NCI-H2081 (cell line): ENCODE measurements around the gene LASP1NB.
"Not testable (repeated sequence)": the region's sequence is repeated elsewhere in the genome, so short reads cannot be mapped to it uniquely, and the experiment has no call there.

Source experiments
- DNase-seq, 2 experiments: peaks; one replicate each; lab custom pipeline; 2025; lab: John Stamatoyannopoulos, UW

Gene LASP1NB

GRCh38 chr17:38897176-38897575 lies 28.2 kb upstream of the LASP1NB start:
- no peak for DNase-seq

- DNase-seq: peak; percentile 11 to 48
These were observed 27.6 kb upstream of the LASP1NB start for GRCh38 chr17:38897671-38898290.

- DNase-seq: no peak
These were observed 27.1 kb upstream of the LASP1NB start for GRCh38 chr17:38898291-38898679.

GRCh38 chr17:38898812-38899348 lies 26.5 kb upstream of the LASP1NB start:
- no peak for DNase-seq

- no peak for DNase-seq
These were observed 26.0 kb upstream of the LASP1NB start for GRCh38 chr17:38899421-38899820.

GRCh38 chr17:38900978-38901656 lies 24.3 kb upstream of the LASP1NB start:
- DNase-seq: peak in 1 of 2 experiments; percentile 7

GRCh38 chr17:38903404-38903803 lies 22.0 kb upstream of the LASP1NB start:
- no peak for DNase-seq

GRCh38 chr17:38904892-38905291 lies 20.5 kb upstream of the LASP1NB start:
- DNase-seq: no peak

GRCh38 chr17:38905375-38905774 lies 20.0 kb upstream of the LASP1NB start:
- DNase-seq: no peak

GRCh38 chr17:38906460-38907228 lies 18.8 kb upstream of the LASP1NB start:
- no peak for DNase-seq

GRCh38 chr17:38907930-38908675 lies 17.3 kb upstream of the LASP1NB start:
- DNase-seq: no peak

GRCh38 chr17:38908676-38909181 lies 16.7 kb upstream of the LASP1NB start:
- DNase-seq: no peak

GRCh38 chr17:38910325-38910724 lies 15.1 kb upstream of the LASP1NB start:
- no peak for DNase-seq

GRCh38 chr17:38911081-38911730 lies 14.2 kb upstream of the LASP1NB start:
- DNase-seq: no peak

- DNase-seq: not testable (repeated sequence)
These were observed 13.7 kb upstream of the LASP1NB start for GRCh38 chr17:38911731-38912081.

- no peak for DNase-seq
These were observed 13.1 kb upstream of the LASP1NB start for GRCh38 chr17:38912221-38912813.

GRCh38 chr17:38914741-38915638 lies 10.4 kb upstream of the LASP1NB start:
- DNase-seq: no peak

- no peak for DNase-seq
These were observed 9.8 kb upstream of the LASP1NB start for GRCh38 chr17:38915639-38915995.

- no peak for DNase-seq
These were observed 8.6 kb upstream of the LASP1NB start for GRCh38 chr17:38916771-38917170.

- DNase-seq: no peak
These were observed 8.2 kb upstream of the LASP1NB start for GRCh38 chr17:38917259-38917658.
